PC-9 (cell line): ENCODE measurements around the gene B3GAT3. TPM values are rescaled to one million over a fixed set of nuclear protein-coding genes. Genes with fewer than 3 reads are reported as not detected.

ENCODE experiments used
- BruUV-seq: library from RNA; stranded (reverse); fragments of 400-500 nt; replicated peaks from 2 replicates; lab custom pipeline; 2021; lab: Mats Ljungman, UMichigan
- CTCF ChIA-PET: fragments of 300-600 bp; sonication (Branson Sonifier 250); formaldehyde crosslinking; loops from one replicate; lab custom pipeline; 2022; ENCODE audit warnings: antibody characterized with exemption; lab: Charles Lee
- POLR2A ChIA-PET: fragments of 300-600 bp; sonication (Branson Sonifier 250); formaldehyde crosslinking; loops from one replicate; lab custom pipeline; 2022; ENCODE audit warnings: antibody characterized with exemption; ENCODE audit not compliant: unreplicated experiment; lab: Charles Lee
- DNase-seq, 2 experiments: peaks; one replicate each; pipeline versions ENCODE4 v3.0.0 to v3.0.0-alpha.2; 2015 to 2022; ENCODE audit warnings: mixed read lengths in 1 of 2
- H2AFZ ChIP-seq: fragments of 200-600 bp; sonication (generic); 2 replicates; pipeline ENCODE4 v1.8.1; 2017; ENCODE audit warnings: antibody characterized with exemption
- H3F3A ChIP-seq: fragments of 200-600 bp; sonication (generic); 2 replicates; pipeline ENCODE4 v1.8.1; 2017; ENCODE audit warnings: antibody characterized with exemption, mild to moderate bottlenecking, low read depth; ENCODE audit not compliant: insufficient read depth
- H3K27ac ChIP-seq: fragments of 200-600 bp; sonication (generic); 2 replicates; pipeline ENCODE4 v1.6.1; 2016; ENCODE audit warnings: mixed run types
- H3K27me3 ChIP-seq: fragments of 200-600 bp; sonication (generic); 2 replicates; pipeline ENCODE4 v1.6.1; 2016; ENCODE audit warnings: low read depth, mixed run types; ENCODE audit not compliant: insufficient read depth
- H3K36me3 ChIP-seq: fragments of 200-600 bp; sonication (generic); 2 replicates; pipeline ENCODE4 v1.6.1; 2016; ENCODE audit warnings: low read depth, mixed run types
- H3K4me1 ChIP-seq: fragments of 200-600 bp; sonication (generic); replicated peaks from 2 replicates; pipeline ENCODE4 v1.6.1; 2016; ENCODE audit warnings: mixed run types; ENCODE audit not compliant: insufficient read depth
- H3K4me2 ChIP-seq: fragments of 200-600 bp; sonication (generic); 2 replicates; pipeline ENCODE4 v1.6.1; 2017; ENCODE audit warnings: mixed run types
- H3K4me3 ChIP-seq: fragments of 200-600 bp; sonication (generic); 2 replicates; pipeline ENCODE4 v1.6.1; 2016; ENCODE audit warnings: mixed run types
- H3K79me2 ChIP-seq: fragments of 200-600 bp; sonication (generic); 2 replicates; pipeline ENCODE4 v1.6.1; 2017; ENCODE audit warnings: low read depth, mixed run types
- H3K9me2 ChIP-seq: fragments of 200-600 bp; sonication (generic); 2 replicates; pipeline ENCODE4 v1.8.1; 2017; ENCODE audit warnings: mild to moderate bottlenecking; ENCODE audit not compliant: insufficient read depth
- H3K9me3 ChIP-seq: fragments of 200-600 bp; sonication (generic); 2 replicates; pipeline ENCODE4 v1.8.1; 2016; ENCODE audit warnings: low read depth; ENCODE audit not compliant: insufficient read depth
- H4K20me1 ChIP-seq: fragments of 200-600 bp; sonication (generic); 2 replicates; pipeline ENCODE4 v1.8.1; 2017; ENCODE audit not compliant: insufficient read depth
- EZH2 ChIP-seq: fragments of 200-600 bp; sonication (generic); IDR thresholded peaks from 2 replicates; pipeline ENCODE4 v1.8.0; 2017; ENCODE audit warnings: antibody characterized with exemption, low read depth
- intact Hi-C: fragments of 100-400 bp; cut with micrococcal nuclease; formaldehyde crosslinking; loops from one replicate; pipeline ENCODE4 v1.10.0; 2022; ENCODE audit not compliant: unreplicated experiment
- total RNA-seq: library from RNA; stranded (reverse); gene quantifications from 2 replicates; pipeline ENCODE4 v1.2.3, GENCODE V29; 2021
- TF ChIP-seq, protein P1 (sequence below): fragments of 200-600 bp; sonication (generic); conservative IDR thresholded peaks from 2 replicates; pipeline ENCODE4 v1.6.1; 2017; ENCODE audit warnings: mixed run types, antibody characterized with exemption, mild to moderate bottlenecking, moderate library complexity

B3GAT3 gene
- total RNA-seq, 1 experiment from 2014 or later = 38.9 TPM

- peak in 1 of 2 experiments; percentile 47 for DNase-seq
- Histone ChIP-seq H3K4me2 (peak overlapping the region; percentile 72), H3K9me2 (no peaks in the 10 kb centered on the region), H3F3A (peaks cover 89% of the 10 kb centered on the region), H3K4me1 (peaks cover 52% of the 10 kb centered on the region), H3K27me3 (no peaks in the 10 kb centered on the region), H3K79me2 (peaks cover 84% of the 10 kb centered on the region), H4K20me1 (peaks cover 3% of the 10 kb centered on the region; the same call in 1 of the 2 replicates), H3K9me3 (no peaks in the 10 kb centered on the region), H3K36me3 (peaks cover 19% of the 10 kb centered on the region), H3K4me3 (peak overlapping the region; percentile 79; the same call in 1 of the 2 replicates), H3K27ac (peak overlapping the region; percentile 79; the same call in 1 of the 2 replicates), H2AFZ (no peak overlapping the region)
- ChIA-PET CTCF (no interaction called here), POLR2A (no interaction called here)
- BruUV-seq = no TSS peak
- intact Hi-C loops = loop anchor here (5.0 to 10.0 kb wide), 5 partner anchors 47 to 127 kb away; partner anchors contain the start of genes B3GAT3, HNRNPUL2, POLR2G and TTC9C
- TF ChIP-seq, protein P1, sequence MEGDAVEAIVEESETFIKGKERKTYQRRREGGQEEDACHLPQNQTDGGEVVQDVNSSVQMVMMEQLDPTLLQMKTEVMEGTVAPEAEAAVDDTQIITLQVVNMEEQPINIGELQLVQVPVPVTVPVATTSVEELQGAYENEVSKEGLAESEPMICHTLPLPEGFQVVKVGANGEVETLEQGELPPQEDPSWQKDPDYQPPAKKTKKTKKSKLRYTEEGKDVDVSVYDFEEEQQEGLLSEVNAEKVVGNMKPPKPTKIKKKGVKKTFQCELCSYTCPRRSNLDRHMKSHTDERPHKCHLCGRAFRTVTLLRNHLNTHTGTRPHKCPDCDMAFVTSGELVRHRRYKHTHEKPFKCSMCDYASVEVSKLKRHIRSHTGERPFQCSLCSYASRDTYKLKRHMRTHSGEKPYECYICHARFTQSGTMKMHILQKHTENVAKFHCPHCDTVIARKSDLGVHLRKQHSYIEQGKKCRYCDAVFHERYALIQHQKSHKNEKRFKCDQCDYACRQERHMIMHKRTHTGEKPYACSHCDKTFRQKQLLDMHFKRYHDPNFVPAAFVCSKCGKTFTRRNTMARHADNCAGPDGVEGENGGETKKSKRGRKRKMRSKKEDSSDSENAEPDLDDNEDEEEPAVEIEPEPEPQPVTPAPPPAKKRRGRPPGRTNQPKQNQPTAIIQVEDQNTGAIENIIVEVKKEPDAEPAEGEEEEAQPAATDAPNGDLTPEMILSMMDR = no peak
- no peak for TF ChIP-seq EZH2
Observed at GRCh38 chr11:62669420-62670161, 47.8 kb upstream of the B3GAT3 start.

DNA sequence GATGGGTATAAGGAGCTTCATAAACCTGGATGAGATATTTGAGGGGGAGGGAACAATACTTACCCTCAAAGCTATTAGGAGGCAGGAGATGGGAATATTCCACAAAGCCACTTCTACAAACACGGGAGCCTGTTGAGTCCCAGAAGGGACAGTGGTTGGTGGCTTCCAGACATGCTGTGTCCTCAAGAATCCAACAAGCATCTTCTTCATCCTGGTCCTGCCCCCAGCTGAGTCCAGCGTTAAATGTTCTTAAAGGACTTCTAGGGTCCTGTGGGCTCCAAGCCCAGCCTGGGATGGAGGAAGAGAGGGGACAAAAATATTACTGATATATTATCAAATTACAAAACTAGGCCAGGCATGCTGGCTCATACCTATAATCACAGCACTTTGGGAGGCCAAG, 45.7 kb upstream of the B3GAT3 start:
- DNase-seq = no peak
- TF ChIP-seq, protein P1 = no peak
- TF ChIP-seq EZH2 = no peak
- ChIA-PET POLR2A (interaction anchor here (0.5 to 0.7 kb wide), 6 partner anchors 14 to 249 kb away, joined by 3 to 8 read pairs (median 4); partner anchors contain the start of genes INTS5 and SCGB1A1), CTCF (no interaction called here)
- H3K27me3 ChIP-seq = no peaks in the 10 kb centered on the region
- H4K20me1 ChIP-seq = no peaks in the 10 kb centered on the region; the same call in none of the 2 replicates
- peak overlapping the region; percentile 98 for H3K4me2 ChIP-seq
- H2AFZ ChIP-seq = no peak overlapping the region
- H3K9me3 ChIP-seq = no peaks in the 10 kb centered on the region
- H3F3A ChIP-seq = peaks cover 83% of the 10 kb centered on the region
- H3K27ac ChIP-seq = peak overlapping the region; percentile 72
- H3K4me3 ChIP-seq = peak overlapping the region; percentile 88; the same call in 1 of the 2 replicates
- H3K79me2 ChIP-seq = peaks cover 80% of the 10 kb centered on the region
- no TSS peak for BruUV-seq
- H3K9me2 ChIP-seq = no peaks in the 10 kb centered on the region
- peaks cover 41% of the 10 kb centered on the region for H3K4me1 ChIP-seq
- peaks cover 24% of the 10 kb centered on the region for H3K36me3 ChIP-seq
- intact Hi-C loops = loop anchor here (5.0 kb wide), 3 partner anchors 45 to 125 kb away; partner anchors contain the start of genes B3GAT3 and TUT1

DNA sequence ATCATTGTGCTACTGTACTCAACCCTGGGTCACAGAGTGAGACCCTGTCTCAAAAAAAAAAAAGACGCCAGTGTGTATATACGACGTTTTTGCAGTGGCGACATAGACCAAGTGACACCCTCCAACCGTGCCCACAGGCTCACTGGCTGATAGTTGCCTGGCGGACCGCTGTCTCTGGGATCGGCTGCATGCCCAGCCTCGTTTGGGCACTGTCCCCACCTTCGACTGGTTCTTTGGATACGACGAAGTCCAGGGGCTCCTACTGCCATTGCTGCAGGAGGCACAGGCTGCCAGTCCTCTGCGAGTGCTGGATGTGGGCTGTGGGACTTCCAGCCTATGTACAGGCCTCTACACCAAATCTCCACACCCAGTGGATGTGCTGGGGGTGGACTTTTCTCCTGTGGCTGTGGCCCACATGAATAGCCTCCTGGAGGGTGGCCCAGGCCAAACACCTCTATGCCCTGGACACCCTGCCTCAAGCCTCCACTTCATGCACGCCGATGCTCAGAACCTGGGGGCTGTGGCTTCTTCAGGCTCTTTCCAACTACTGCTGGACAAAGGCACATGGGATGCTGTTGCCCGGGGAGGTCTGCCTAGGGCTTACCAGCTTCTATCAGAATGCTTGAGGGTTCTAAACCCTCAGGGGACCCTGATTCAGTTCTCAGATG, 44.6 kb upstream of the B3GAT3 start:
- TF ChIP-seq, protein P1 = no peak
- TF ChIP-seq EZH2 = no peak
- no peaks in the 10 kb centered on the region for H3K27me3 ChIP-seq
- peak overlapping the region; percentile 72 for H3K27ac ChIP-seq
- CTCF ChIA-PET = no interaction called here
- peak in 1 of 2 experiments; percentile 36 for DNase-seq
- BruUV-seq = no TSS peak
- peaks cover 41% of the 10 kb centered on the region for H3K4me1 ChIP-seq
- H3K79me2 ChIP-seq = peaks cover 72% of the 10 kb centered on the region
- H3K4me2 ChIP-seq = peak overlapping the region; percentile 98
- peaks cover 24% of the 10 kb centered on the region for H3K36me3 ChIP-seq
- no peaks in the 10 kb centered on the region for H3K9me2 ChIP-seq
- no peaks in the 10 kb centered on the region; the same call in none of the 2 replicates for H4K20me1 ChIP-seq
- intact Hi-C loops = loop anchor here (5.0 kb wide), 3 partner anchors 44 to 124 kb away; partner anchors contain the start of genes B3GAT3 and TUT1
- POLR2A ChIA-PET = interaction anchor here (0.6 to 0.7 kb wide), 2 partner anchors 63 to 1023 kb away, joined by 3 to 7 read pairs; no protein-coding TSS in a partner anchor
- peaks cover 85% of the 10 kb centered on the region for H3F3A ChIP-seq
- H3K9me3 ChIP-seq = no peaks in the 10 kb centered on the region
- peak overlapping the region; percentile 88 for H3K4me3 ChIP-seq
- H2AFZ ChIP-seq = no peak overlapping the region
